Peyer's patch (tissue), 4 donors: ENCODE results near the gene ADAMTSL3. TPM values are rescaled to one million over a fixed set of nuclear protein-coding genes. Genes with fewer than 3 reads are reported as not detected.
"Not testable (repeated sequence)": the region's sequence is repeated elsewhere in the genome, so short reads cannot be mapped to it uniquely, and the experiment has no call there.

Experiments
- DNase-seq, 3 donors: peaks; one replicate each; pipeline ENCODE4 v3.0.0-alpha.2; 2017 to 2019
- H3K27ac ChIP-seq, 4 donors: fragments of 200-600 bp; sonication (generic); one replicate each; pipeline ENCODE4 v1.5.1; 2016 to 2019
- H3K27me3 ChIP-seq, 2 donors: fragments of 200-600 bp; sonication (generic); one replicate each; pipeline ENCODE4 v1.5.1; 2019
- H3K36me3 ChIP-seq, 3 donors: fragments of 200-600 bp; sonication (generic); one replicate each; pipeline ENCODE4 v1.5.1; 2016 to 2019
- H3K4me1 ChIP-seq, 4 donors: fragments of 200-600 bp; sonication (generic); one replicate each; pipeline ENCODE4 v1.5.1; 2016 to 2019
- H3K4me3 ChIP-seq, 4 donors: fragments of 200-600 bp; sonication (generic); 1 replicate in 3 of 4; 2 replicates in 1 of 4; pipeline ENCODE4 v1.5.1; 2016 to 2019; ENCODE audit warnings: mild to moderate bottlenecking in 1 of 4
- H3K9me3 ChIP-seq, 4 donors: fragments of 200-600 bp; sonication (generic); one replicate each; pipeline ENCODE4 v1.5.1; 2016 to 2019; ENCODE audit warnings: mild to moderate bottlenecking in 1 of 4
- POLR2A ChIP-seq, 2 donors: fragments of 450-650 bp; IDR thresholded peaks; one replicate each; pipeline ENCODE4 v1.5.1; 2017; ENCODE audit warnings: antibody characterized with exemption in 2 of 2, mild to moderate bottlenecking in 2 of 2, moderate library complexity in 2 of 2
- small RNA-seq, 2 donors: library from RNA; depleted of rRNA; stranded (forward); fragments of <200 nt; gene quantifications; one replicate each; pipeline ENCODE3, GENCODE V24; 2016
- total RNA-seq, 4 donors: library from RNA; depleted of rRNA; stranded (reverse); fragments of >200 nt; gene quantifications; one replicate each; pipeline ENCODE4 v1.1.0, GENCODE V29; 2016
- TF ChIP-seq, protein P1 (sequence below), 6 experiments: fragments of 450-650 bp in 4 of 6; fragments of 200-600 bp in 2 of 6; sonication (generic) in 1 of 6; IDR thresholded peaks; one replicate each; pipeline ENCODE4 v1.5.1; 2017 to 2019; ENCODE audit warnings: antibody characterized with exemption in 6 of 6, mild to moderate bottlenecking in 3 of 6, moderate library complexity in 1 of 6

ADAMTSL3 gene
- total RNA-seq, 4 donors from 2014 or later: 0.94 to 9.1 (median 2.8) TPM

DNA sequence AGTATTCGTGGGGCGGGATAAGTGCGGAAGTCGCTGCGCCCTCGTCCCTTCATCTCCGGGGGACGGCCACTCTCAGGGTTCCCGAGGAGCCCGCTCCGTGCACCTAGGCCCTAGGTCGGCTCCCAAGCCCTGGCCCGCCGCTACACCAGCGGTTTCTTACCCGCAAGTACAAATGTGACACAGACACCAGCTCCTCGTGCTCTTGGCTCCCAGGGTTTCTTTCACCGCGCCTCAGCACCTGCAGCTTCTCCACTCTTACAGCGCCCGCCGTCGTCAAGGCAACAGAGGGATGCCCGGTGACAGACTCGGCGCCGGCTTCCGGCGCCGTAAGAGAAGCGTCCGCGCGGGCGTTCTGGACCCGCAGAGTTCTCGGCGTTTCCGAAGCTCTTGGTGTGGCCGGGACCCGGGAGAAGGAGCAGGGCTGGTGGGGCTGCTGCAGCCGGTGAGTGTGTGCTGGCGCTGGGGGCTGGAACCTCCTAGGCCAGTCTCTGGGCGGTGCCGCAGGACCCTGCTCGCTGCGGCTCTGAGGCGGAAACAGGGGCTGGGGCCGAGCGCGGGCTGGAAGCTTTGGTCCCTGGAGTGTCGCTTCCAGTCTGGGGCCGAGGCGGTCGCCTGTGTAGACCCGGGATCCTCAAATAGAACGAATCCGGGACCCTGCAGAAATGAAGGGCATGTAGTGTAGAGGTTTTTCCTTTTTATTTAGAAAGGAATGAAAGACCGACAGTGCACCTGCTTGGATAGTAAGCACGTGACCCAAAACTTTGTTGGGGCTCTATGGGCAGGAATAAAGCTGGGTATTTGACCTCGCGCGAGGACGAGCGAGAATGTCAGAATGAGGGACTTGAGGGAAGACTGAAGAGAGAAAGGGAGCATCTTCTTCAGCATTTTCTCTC is 426.2 kb downstream of the ADAMTSL3 start:
- Histone ChIP-seq H3K9me3 (no peaks in the 10 kb centered on the region), H3K4me1 (peaks cover 0 to 6% (median 0%) of the 10 kb centered on the region in 4 donors), H3K36me3 (no peaks in the 10 kb centered on the region), H3K4me3 (peak overlapping the region in 3 of 4 donors; percentile 4 to 46 (median 35)), H3K27ac (no peak overlapping the region), H3K27me3 (peaks cover 0 to 5% of the 10 kb centered on the region in 2 donors)
- TF ChIP-seq, protein P1, sequence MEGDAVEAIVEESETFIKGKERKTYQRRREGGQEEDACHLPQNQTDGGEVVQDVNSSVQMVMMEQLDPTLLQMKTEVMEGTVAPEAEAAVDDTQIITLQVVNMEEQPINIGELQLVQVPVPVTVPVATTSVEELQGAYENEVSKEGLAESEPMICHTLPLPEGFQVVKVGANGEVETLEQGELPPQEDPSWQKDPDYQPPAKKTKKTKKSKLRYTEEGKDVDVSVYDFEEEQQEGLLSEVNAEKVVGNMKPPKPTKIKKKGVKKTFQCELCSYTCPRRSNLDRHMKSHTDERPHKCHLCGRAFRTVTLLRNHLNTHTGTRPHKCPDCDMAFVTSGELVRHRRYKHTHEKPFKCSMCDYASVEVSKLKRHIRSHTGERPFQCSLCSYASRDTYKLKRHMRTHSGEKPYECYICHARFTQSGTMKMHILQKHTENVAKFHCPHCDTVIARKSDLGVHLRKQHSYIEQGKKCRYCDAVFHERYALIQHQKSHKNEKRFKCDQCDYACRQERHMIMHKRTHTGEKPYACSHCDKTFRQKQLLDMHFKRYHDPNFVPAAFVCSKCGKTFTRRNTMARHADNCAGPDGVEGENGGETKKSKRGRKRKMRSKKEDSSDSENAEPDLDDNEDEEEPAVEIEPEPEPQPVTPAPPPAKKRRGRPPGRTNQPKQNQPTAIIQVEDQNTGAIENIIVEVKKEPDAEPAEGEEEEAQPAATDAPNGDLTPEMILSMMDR (IDR thresholded peaks at IDR 0.05): no peak
- no peak for TF ChIP-seq POLR2A (IDR thresholded peaks at IDR 0.05)
- DNase-seq: peak in 2 of 3 donors; percentile 46 to 47

DNA sequence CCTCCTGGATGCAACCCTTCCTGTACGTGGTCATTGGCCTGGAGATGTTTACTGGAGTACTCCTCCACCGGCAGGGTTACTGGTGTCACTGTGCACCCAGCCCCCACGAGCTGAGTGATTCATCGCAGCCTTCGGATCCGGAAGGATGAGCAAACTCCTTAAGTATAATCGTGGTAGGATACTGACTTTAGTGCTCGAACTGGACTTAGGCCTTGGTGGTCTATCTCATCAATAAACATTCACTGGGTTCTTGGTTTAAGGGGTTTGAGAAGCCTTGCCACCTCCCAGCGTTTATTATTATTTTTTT is 426.8 kb downstream of the ADAMTSL3 start:
- not testable (repeated sequence) for H3K27me3 ChIP-seq, DNase-seq, H3K4me1 ChIP-seq, H3K27ac ChIP-seq, H3K4me3 ChIP-seq, H3K9me3 ChIP-seq, H3K36me3 ChIP-seq

DNA sequence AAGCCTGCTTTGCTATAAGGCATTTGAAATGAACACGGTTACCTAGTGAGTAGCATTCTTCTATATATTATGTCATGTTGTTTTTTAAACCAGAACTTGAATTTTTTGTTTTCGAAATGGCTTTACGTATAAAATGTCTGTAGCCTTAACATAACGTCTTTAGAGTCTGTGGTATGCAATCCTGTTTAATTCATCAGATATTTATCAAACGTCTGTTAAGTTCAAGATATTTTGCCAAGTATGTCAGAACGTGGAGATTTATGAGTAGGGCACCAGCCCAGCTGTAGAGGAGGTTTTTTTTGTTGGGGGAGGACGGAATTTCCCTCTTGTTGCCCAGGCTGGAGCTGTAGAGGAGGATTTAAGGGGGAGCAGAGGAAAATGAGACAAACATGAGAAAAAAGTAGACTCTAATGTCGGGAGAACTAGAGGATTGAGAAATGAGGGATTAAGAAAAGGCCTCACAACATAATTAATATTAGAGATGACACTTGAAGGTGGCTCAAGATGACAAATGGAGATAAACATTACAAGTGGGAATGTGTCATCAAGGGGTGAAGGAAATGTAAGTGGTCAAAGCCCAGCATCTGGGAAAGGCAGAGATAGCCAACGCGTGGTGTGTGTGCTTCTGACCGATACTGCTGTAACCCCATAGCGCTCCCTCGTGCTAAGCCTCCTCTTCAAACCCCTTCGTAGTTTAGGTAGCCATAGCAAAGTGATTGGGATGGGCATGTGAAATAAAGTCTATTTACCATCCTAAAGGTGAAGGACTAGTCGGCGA is 427.7 kb downstream of the ADAMTSL3 start:
- Histone ChIP-seq H3K36me3 (no peaks in the 10 kb centered on the region), H3K4me3 (no peak overlapping the region), H3K27ac (no peak overlapping the region), H3K4me1 (peaks cover 0 to 6% (median 0%) of the 10 kb centered on the region in 4 donors), H3K9me3 (no peaks in the 10 kb centered on the region), H3K27me3 (peaks cover 0 to 5% of the 10 kb centered on the region in 2 donors)
- DNase-seq: no peak
- no peak for TF ChIP-seq POLR2A (IDR thresholded peaks at IDR 0.05)
- TF ChIP-seq, protein P1 (IDR thresholded peaks at IDR 0.05): no peak

DNA sequence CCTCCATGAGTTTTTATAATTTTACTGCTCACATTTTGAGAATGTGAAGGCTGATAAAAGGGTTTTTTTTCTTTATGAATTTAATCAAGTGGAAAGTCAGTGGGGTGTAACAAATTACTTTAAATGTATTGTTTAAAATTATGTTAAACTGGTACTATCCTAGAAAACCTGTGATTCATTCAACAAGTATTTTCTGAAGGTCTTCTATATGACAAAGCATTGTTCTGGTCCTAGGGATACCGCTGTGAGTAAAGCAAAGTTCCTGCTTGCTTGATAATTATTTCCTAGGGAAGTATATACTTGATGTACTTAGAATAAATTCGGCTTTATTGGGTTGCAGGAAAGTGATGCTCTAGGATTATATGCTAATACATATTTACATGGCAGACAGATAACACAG is 428.8 kb downstream of the ADAMTSL3 start:
- Histone ChIP-seq H3K27me3 (peaks cover 0 to 5% of the 10 kb centered on the region in 2 donors), H3K4me3 (no peak overlapping the region), H3K4me1 (peaks cover 0 to 6% (median 0%) of the 10 kb centered on the region in 4 donors), H3K9me3 (no peaks in the 10 kb centered on the region), H3K27ac (no peak overlapping the region), H3K36me3 (no peaks in the 10 kb centered on the region)
- TF ChIP-seq, protein P1 (IDR thresholded peaks at IDR 0.05): no peak
- no peak for TF ChIP-seq POLR2A (IDR thresholded peaks at IDR 0.05)
- DNase-seq: no peak

DNA sequence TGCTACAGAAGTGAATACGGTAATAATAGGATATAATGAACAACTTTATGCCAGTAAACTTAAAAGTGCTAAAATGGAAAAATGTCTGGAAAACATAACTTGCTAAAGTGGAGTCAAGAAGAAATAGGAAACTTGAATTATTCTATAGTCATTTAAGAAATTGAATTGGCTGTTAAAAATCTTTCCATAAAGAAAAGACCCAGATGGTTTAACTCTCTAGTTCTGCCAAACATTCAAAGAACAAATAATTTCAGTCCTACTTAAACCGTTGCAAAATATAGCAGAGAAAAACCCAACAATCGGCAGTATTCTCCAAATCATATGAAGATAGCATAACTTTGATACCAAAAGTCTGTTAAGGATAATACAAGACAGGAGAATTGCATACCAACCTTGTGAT is 432.1 kb downstream of the ADAMTSL3 start:
- H3K27me3 ChIP-seq, H3K4me1 ChIP-seq, H3K9me3 ChIP-seq, DNase-seq, H3K4me3 ChIP-seq, H3K27ac ChIP-seq, H3K36me3 ChIP-seq: not testable (repeated sequence)

Small RNA genes lying within 50 kb of the gene (small RNA-seq; reads per million reads assigned to genes)
- 0 reads per million in 2 donors for gene RNU6-1339P
- gene RNU6-401P: 0 reads per million in 2 donors

Other genes with a start within 250 kb of the ADAMTSL3 start
- not detected for gene SH3GL3, start 206.8 kb upstream of the ADAMTSL3 start, total RNA-seq